Measurements from ENCODE around the gene PRR30.

DNA sequence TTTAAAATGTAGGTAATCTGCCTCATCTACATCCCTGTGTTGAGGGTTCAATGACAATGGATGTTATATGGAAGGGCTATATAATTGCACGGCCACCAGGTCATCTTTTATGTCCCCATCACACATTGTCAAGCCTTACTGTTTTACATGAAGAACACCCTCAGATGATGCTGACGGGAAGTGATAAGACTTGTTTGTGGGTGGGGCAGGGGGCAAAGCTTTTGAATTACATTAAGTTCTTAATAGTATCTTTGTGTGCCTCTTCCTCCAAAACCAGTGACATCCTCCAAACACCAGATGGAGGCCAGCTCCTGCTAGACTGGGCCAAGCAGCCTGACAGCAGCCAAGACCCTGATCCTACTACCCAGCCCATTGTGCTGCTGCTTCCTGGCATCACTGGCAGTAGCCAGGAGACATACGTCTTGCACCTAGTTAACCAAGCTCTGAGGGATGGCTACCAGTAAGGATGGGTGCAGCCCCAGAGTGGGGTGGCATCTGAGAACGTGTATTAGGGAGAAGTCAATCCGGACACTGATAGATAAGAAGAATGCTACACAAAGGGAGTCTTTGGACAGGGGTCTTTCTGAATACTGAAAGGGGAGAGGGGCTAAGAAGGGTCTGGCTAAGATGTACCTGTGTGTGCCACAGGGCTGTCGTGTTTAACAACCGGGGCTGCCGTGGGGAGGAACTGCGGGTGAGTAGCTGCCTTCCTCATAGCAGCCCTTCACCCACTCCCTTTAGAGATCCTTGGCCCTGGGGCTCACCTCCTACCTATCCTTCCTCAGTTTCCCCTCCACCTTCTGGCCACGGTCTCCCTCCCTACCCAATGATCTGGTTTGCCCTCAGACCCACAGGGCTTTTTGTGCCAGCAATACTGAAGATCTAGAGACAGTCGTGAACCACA is 10.3 kb downstream of the PRR30 start:
- TF ChIP-seq CTCF (IDR thresholded peaks at IDR 0.05), result no peak
- no peak for TF ChIP-seq POLR2A (IDR thresholded peaks at IDR 0.05)

Measured in right lobe of liver (tissue), 4 donors.